Fibroblast of lung (primary cell): ENCODE results near the gene PPM1G. TPM values are rescaled to one million over a fixed set of nuclear protein-coding genes. Genes with fewer than 3 reads are reported as not detected.

ENCODE experiments used
- DNase-seq, 2 donors: peaks; one replicate each; pipeline versions ENCODE4 v3.0.0 to v3.0.0-alpha.2; 2010; ENCODE audit warnings: low read depth in 2 of 2
- H2AFZ ChIP-seq: 2 replicates; pipeline ENCODE4 v1.5.1; 2012; ENCODE audit warnings: low read length, control low read depth, inconsistent platforms
- H3K27ac ChIP-seq: 2 replicates; pipeline ENCODE4 v1.5.1; 2011; ENCODE audit warnings: low read length, control low read depth; ENCODE audit not compliant: insufficient read depth
- H3K27me3 ChIP-seq: 2 replicates; pipeline ENCODE4 v1.5.1; 2011; ENCODE audit warnings: mild to moderate bottlenecking, low read length; ENCODE audit not compliant: control insufficient read depth, insufficient read depth
- H3K36me3 ChIP-seq: 2 replicates; pipeline ENCODE4 v1.5.1; 2011; ENCODE audit warnings: low read length; ENCODE audit not compliant: control insufficient read depth, insufficient read depth
- H3K4me1 ChIP-seq: 2 replicates; pipeline ENCODE4 v1.5.1; 2011; ENCODE audit warnings: low read length; ENCODE audit not compliant: control insufficient read depth, insufficient read depth; ENCODE audit errors: extremely low read depth
- H3K4me2 ChIP-seq: 2 replicates; pipeline ENCODE4 v1.5.1; 2011; ENCODE audit warnings: low read length, control low read depth; ENCODE audit not compliant: insufficient read depth; ENCODE audit errors: extremely low read depth
- H3K4me3 ChIP-seq, 4 experiments: fragments of 200-600 bp in 1 of 4; sonication (generic) in 1 of 4; replicated peaks in 1 of 4; 2 replicates each; pipeline ENCODE4 v1.5.1; 2011 to 2016; ENCODE audit warnings: low read length in 4 of 4, low read depth in 3 of 4, mild to moderate bottlenecking in 3 of 4, control low read depth in 2 of 4, inconsistent platforms in 1 of 4, mixed read lengths in 1 of 4; ENCODE audit not compliant: insufficient read depth in 1 of 4; ENCODE audit errors: control extremely low read depth in 1 of 4
- H3K79me2 ChIP-seq: 2 replicates; pipeline ENCODE4 v1.5.1; 2012; ENCODE audit warnings: mild to moderate bottlenecking, low read length, inconsistent platforms; ENCODE audit not compliant: control insufficient read depth, insufficient read depth
- H3K9ac ChIP-seq: 2 replicates; pipeline ENCODE4 v1.5.1; 2011; ENCODE audit warnings: mild to moderate bottlenecking, low read length, control low read depth; ENCODE audit not compliant: insufficient read depth
- H3K9me3 ChIP-seq: 2 replicates; pipeline ENCODE4 v1.5.1; 2012; ENCODE audit warnings: low read depth, low read length; ENCODE audit not compliant: control insufficient read depth, insufficient read depth
- H4K20me1 ChIP-seq: 2 replicates; pipeline ENCODE4 v1.5.1; 2011; ENCODE audit warnings: low read length; ENCODE audit not compliant: control insufficient read depth, insufficient read depth; ENCODE audit errors: extremely low read depth
- CTCF ChIP-seq, 2 donors: IDR thresholded peaks in 1 of 2; conservative IDR thresholded peaks in 1 of 2; 1 replicate in 1 of 2; 2 replicates in 1 of 2; pipeline ENCODE4 v1.5.1; 2011 to 2012; ENCODE audit warnings: low read length in 2 of 2, control low read depth in 1 of 2, inconsistent platforms in 1 of 2, low read depth in 1 of 2, mild to moderate bottlenecking in 1 of 2
- EZH2 ChIP-seq: IDR thresholded peaks from 2 replicates; pipeline ENCODE4 v1.5.1; 2012; ENCODE audit warnings: low read length, control low read depth, mild to moderate bottlenecking; ENCODE audit errors: missing control alignments
- polyA plus RNA-seq, 2 donors: library from polyadenylated mRNA; depleted of rRNA in 1 of 2; stranded (reverse) in 1 of 2; unstranded in 1 of 2; fragments of >200 nt; gene quantifications; 2 replicates each; pipeline ENCODE4 v1.2.1, GENCODE V29; 2011 to 2012; ENCODE audit warnings: missing spikeins in 1 of 2
- total RNA-seq: library from RNA; depleted of rRNA; stranded (reverse); fragments of >200 nt; gene quantifications from 2 replicates; pipeline ENCODE4 v1.2.1, GENCODE V29; 2014

The PPM1G gene
- total and polyA plus RNA-seq, 2 donors (not counting 1 experiment from before 2014, with no cell fraction given) = 54.7 to 67.0 TPM

DNA sequence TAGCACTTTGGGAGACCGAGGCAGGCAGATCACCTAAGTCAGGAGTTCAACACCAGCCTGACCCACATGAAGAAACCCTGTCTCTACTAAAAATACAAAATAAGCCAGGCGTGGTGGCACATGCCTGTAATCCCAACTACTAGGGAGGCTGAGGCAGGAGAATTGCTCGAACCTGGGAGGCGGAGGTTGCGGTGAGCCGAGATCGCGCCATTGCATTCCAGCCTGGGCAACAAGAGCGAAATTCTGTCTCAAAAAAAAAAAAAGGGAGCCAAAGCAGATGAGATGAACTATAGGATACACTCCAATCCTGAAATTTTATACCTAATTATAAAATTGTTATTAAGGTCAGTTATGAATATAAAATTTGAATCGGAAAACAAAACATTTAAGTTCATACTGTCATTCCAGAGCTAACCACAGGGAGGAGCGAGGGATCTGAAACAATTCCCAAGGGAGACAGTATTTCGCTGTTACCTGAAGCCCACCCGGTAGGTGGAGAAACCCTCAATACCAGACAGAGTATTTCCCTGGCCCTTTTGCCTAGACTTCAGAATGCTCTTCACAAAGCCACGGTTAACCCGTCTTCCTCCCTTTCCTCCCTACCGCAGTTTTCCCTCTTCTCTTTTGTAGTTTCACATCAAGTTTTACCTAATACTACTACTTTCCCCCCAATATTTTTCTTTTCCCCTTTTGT is 1.4 kb downstream of the PPM1G start:
- no peak overlapping the region for H3K27ac ChIP-seq
- peak; percentile 46 to 70 for DNase-seq

GRCh38 chr2:27400348-27401135 is 8.8 kb downstream of the PPM1G start:
- H3K9me3 ChIP-seq = no peaks in the 10 kb centered on the region
- no peaks in the 10 kb centered on the region for H3K27me3 ChIP-seq
- no peaks in the 10 kb centered on the region for H3K36me3 ChIP-seq
- H3K4me3 ChIP-seq = no peak overlapping the region
- peaks cover 2% of the 10 kb centered on the region for H3K4me1 ChIP-seq
- H3K27ac ChIP-seq = no peak overlapping the region
- H4K20me1 ChIP-seq = no peaks in the 10 kb centered on the region
- no peak overlapping the region for H2AFZ ChIP-seq
- H3K9ac ChIP-seq = no peak overlapping the region
- TF ChIP-seq EZH2 (no peak), CTCF (conservative IDR thresholded peaks at IDR 0.05 in 1 of 2, IDR thresholded peaks at IDR 0.05 in 1 of 2; ENCODE audit: low read depth in 1 of 2, low read length in 2 of 2) (no peak)
- peaks cover 90% of the 10 kb centered on the region for H3K79me2 ChIP-seq
- no peak overlapping the region for H3K4me2 ChIP-seq
- DNase-seq = no peak

More for the DNA sequence above, 1.4 kb downstream of the PPM1G start:
- Histone ChIP-seq H3K27me3 (no peaks in the 10 kb centered on the region), H3K9me3 (no peaks in the 10 kb centered on the region), H4K20me1 (no peaks in the 10 kb centered on the region), H3K36me3 (no peaks in the 10 kb centered on the region), H2AFZ (no peak overlapping the region), H3K4me2 (peak overlapping the region; percentile 82), H3K79me2 (peaks cover 58% of the 10 kb centered on the region), H3K4me3 (peak overlapping the region; percentile 85 to 95 (median 88)), H3K9ac (no peak overlapping the region), H3K4me1 (no peaks in the 10 kb centered on the region)
- peak; percentile 63 for TF ChIP-seq CTCF (conservative IDR thresholded peaks at IDR 0.05 in 1 of 2, IDR thresholded peaks at IDR 0.05 in 1 of 2; ENCODE audit: low read depth in 1 of 2, low read length in 2 of 2)
- no peak for TF ChIP-seq EZH2

- Histone ChIP-seq H3K4me3 (no peak overlapping the region), H2AFZ (no peak overlapping the region), H3K27me3 (no peaks in the 10 kb centered on the region), H3K27ac (no peak overlapping the region), H3K9ac (no peak overlapping the region), H4K20me1 (no peaks in the 10 kb centered on the region), H3K79me2 (peaks cover 89% of the 10 kb centered on the region), H3K36me3 (no peaks in the 10 kb centered on the region), H3K4me2 (no peak overlapping the region), H3K9me3 (no peaks in the 10 kb centered on the region), H3K4me1 (peaks cover 2% of the 10 kb centered on the region)
- DNase-seq = no peak
- TF ChIP-seq EZH2 (no peak), CTCF (conservative IDR thresholded peaks at IDR 0.05 in 1 of 2, IDR thresholded peaks at IDR 0.05 in 1 of 2; ENCODE audit: low read depth in 1 of 2, low read length in 2 of 2) (no peak)
Measured at GRCh38 chr2:27398962-27399361, 10.4 kb downstream of the PPM1G start.
